ENCODE measurements around the gene MYOZ3. TPM values are rescaled to one million over a fixed set of nuclear protein-coding genes. Genes with fewer than 3 reads are reported as not detected.
A peak's percentile ranks its signal among the peaks of the same experiment; 100 is the strongest.

The MYOZ3 gene
- total and polyA plus RNA-seq, 10 of the 15 experiments (the other 5 are each of a cell fraction or from before 2014, with no cell fraction given) = 0.04 to 1.1 (median 0.10) TPM; not detected in 4

DNA sequence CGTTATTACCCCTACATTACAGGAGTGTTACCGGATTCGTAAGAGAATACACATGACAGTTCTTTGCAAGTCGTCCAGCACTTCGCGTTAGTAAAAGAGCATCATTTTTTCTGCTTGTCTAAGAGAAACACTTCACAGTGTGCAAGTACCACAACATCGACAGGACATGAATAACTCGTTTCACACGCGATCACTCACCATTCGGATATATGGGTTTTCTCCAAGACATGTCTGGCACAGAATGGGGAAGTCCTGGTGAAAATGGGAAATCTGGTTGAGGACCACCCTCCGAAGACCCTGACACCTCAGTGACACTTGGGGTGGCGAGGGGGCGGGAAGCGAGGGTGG is 39.2 kb downstream of the MYOZ3 start:
- ChIA-PET SMC1A (ENCODE audit: uncharacterized antibody, unreplicated experiment) (interaction anchor here (0.7 to 4.2 kb wide), 10 partner anchors 8 to 210 kb away, joined by 3 to 27 read pairs (median 4); partner anchors contain the start of gene IRGM), RAD21 (ENCODE audit: unreplicated experiment) (interaction anchor here (1.0 to 2.8 kb wide), 15 partner anchors 14 to 465 kb away, joined by 3 to 26 read pairs (median 5); partner anchors contain the start of genes IRGM and SMIM3), POLR2A (interaction anchor here (1.1 to 1.6 kb wide), 8 partner anchors 12 to 288 kb away, joined by 3 to 8 read pairs (median 4); partner anchors contain the start of gene CD74), CTCF (interaction anchor here (0.6 to 2.8 kb wide), 33 partner anchors 9 to 458 kb away, joined by 3 to 42 read pairs (median 4); partner anchors contain the start of genes ANXA6, DCTN4, IRGM and RPS14)
- in situ Hi-C loops (cut with MboI) = no loop called here
- H3K36me3 ChIP-seq (ENCODE audit: control insufficient read depth in 2 of 2, insufficient read depth in 2 of 2, low read length in 1 of 2) = peaks cover 7 to 22% of the 10 kb centered on the region in 2 experiments
- H3K27me3 ChIP-seq (replicated peaks in 1 of 2; ENCODE audit: control insufficient read depth in 2 of 2, insufficient read depth in 2 of 2, low read length in 1 of 2) = no peaks in the 10 kb centered on the region
- TF ChIP-seq, protein P1, sequence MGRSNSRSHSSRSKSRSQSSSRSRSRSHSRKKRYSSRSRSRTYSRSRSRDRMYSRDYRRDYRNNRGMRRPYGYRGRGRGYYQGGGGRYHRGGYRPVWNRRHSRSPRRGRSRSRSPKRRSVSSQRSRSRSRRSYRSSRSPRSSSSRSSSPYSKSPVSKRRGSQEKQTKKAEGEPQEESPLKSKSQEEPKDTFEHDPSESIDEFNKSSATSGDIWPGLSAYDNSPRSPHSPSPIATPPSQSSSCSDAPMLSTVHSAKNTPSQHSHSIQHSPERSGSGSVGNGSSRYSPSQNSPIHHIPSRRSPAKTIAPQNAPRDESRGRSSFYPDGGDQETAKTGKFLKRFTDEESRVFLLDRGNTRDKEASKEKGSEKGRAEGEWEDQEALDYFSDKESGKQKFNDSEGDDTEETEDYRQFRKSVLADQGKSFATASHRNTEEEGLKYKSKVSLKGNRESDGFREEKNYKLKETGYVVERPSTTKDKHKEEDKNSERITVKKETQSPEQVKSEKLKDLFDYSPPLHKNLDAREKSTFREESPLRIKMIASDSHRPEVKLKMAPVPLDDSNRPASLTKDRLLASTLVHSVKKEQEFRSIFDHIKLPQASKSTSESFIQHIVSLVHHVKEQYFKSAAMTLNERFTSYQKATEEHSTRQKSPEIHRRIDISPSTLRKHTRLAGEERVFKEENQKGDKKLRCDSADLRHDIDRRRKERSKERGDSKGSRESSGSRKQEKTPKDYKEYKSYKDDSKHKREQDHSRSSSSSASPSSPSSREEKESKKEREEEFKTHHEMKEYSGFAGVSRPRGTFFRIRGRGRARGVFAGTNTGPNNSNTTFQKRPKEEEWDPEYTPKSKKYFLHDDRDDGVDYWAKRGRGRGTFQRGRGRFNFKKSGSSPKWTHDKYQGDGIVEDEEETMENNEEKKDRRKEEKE (IDR thresholded peaks at IDR 0.05) = no peak
- TF ChIP-seq FOXM1 (IDR thresholded peaks at IDR 0.05; ENCODE audit: low read depth, low read length) (0 out of 2 replicates have a peak, but pooled peaks have one; percentile 11), SPI1 (IDR thresholded peaks at IDR 0.05; ENCODE audit: borderline replicate concordance, insufficient read depth, low read depth, low read length) (peak; percentile 21; the same call in 1 of the 2 replicates)
- no TSS peak for BruUV-seq (replicated peaks)
- H3K9me3 ChIP-seq (replicated peaks; ENCODE audit: control insufficient read depth, insufficient read depth, low read length) = no peaks in the 10 kb centered on the region
- peak overlapping the region; percentile 49 for H2AFZ ChIP-seq (ENCODE audit: control insufficient read depth, low read depth, low read length)
- intact Hi-C loops (cut with micrococcal nuclease; ENCODE audit: unreplicated experiment) = loop anchor here (1.0 to 5.0 kb wide), 4 partner anchors 79 to 238 kb away; partner anchors contain the start of gene SMIM3
- ATAC-seq = peak; percentile 19
- H3K4me1 ChIP-seq (ENCODE audit: control insufficient read depth, insufficient read depth, low read length) = no peaks in the 10 kb centered on the region
- WGBS (ENCODE audit: insufficient coverage, insufficient replicate concordance, low lambda C conversion rate, missing lambda C conversion rate) = 4% methylated on average over 15 of the region's 15 CpGs
- peak overlapping the region; percentile 91 for H3K4me3 ChIP-seq
- H3K27ac ChIP-seq (ENCODE audit: control insufficient read depth, insufficient read depth) = peak overlapping the region; percentile 87
- H3K79me2 ChIP-seq (ENCODE audit: control insufficient read depth, insufficient read depth, low read length) = peaks cover 21% of the 10 kb centered on the region
- peak; percentile 91 for FAIRE-seq
- peak overlapping the region; percentile 85 for H3K9ac ChIP-seq (ENCODE audit: control insufficient read depth, insufficient read depth, low read length)
- no peak for DNase-seq (ENCODE audit: low read depth, low spot score)
- peak overlapping the region; percentile 51 for H3K4me2 ChIP-seq (ENCODE audit: control insufficient read depth, insufficient read depth)
- H4K20me1 ChIP-seq (ENCODE audit: control insufficient read depth, insufficient read depth) = no peaks in the 10 kb centered on the region
